Naive thymus-derived CD4-positive, alpha-beta T cell (primary cell): ENCODE data around the gene TMEM82. TPM values are rescaled to one million over a fixed set of nuclear protein-coding genes. Genes with fewer than 3 reads are reported as not detected.

ENCODE experiments used
- ATAC-seq: fragments of 150-1000 bp; cut with Tn5 transposase; 2 replicates; pipeline ENCODE4 v1.10.0; 2021; ENCODE audit warnings: mild to moderate bottlenecking, moderate library complexity
- CTCF ChIA-PET: fragments of 350-600 bp; sonication (Branson Sonifier 250); formaldehyde crosslinking; loops from one replicate; lab custom pipeline; 2021; ENCODE audit warnings: antibody characterized with exemption; lab: Charles Lee
- POLR2A ChIA-PET: fragments of 350-600 bp; sonication (Branson Sonifier 250); formaldehyde crosslinking; loops from one replicate; lab custom pipeline; 2021; ENCODE audit warnings: antibody characterized with exemption, inconsistent platforms; lab: Charles Lee
- DNase-seq, 9 donors: peaks; one replicate each; pipeline versions ENCODE4 v3.0.0 to v3.0.0-alpha.2; 2020 to 2022; ENCODE audit warnings: mixed read lengths in 1 of 9
- H3K27ac ChIP-seq: one replicate; pipeline ENCODE4 v1.7.0; 2013; ENCODE audit warnings: mild to moderate bottlenecking, low read depth, low read length, moderate library complexity
- H3K27me3 ChIP-seq, 2 donors: one replicate each; pipeline ENCODE4 v1.7.0; 2013; ENCODE audit warnings: low read length in 2 of 2, mild to moderate bottlenecking in 2 of 2, moderate library complexity in 2 of 2; ENCODE audit not compliant: control insufficient read depth in 2 of 2, insufficient read depth in 2 of 2
- H3K36me3 ChIP-seq, 3 experiments: 1 replicate in 2 of 3; 2 replicates in 1 of 3; pipeline ENCODE4 v1.7.0; 2013; ENCODE audit warnings: low read length in 3 of 3, mild to moderate bottlenecking in 3 of 3, moderate library complexity in 1 of 3; ENCODE audit not compliant: insufficient read depth in 3 of 3, control insufficient read depth in 2 of 3
- H3K4me1 ChIP-seq, 2 donors: one replicate each; pipeline ENCODE4 v1.7.0; 2013; ENCODE audit warnings: low read length in 2 of 2, mild to moderate bottlenecking in 2 of 2, moderate library complexity in 1 of 2; ENCODE audit not compliant: control insufficient read depth in 2 of 2, insufficient read depth in 2 of 2
- H3K4me3 ChIP-seq: 2 replicates; pipeline ENCODE4 v1.7.0; 2013; ENCODE audit warnings: mild to moderate bottlenecking, low read length
- H3K9me3 ChIP-seq, 3 experiments: 1 replicate in 2 of 3; 2 replicates in 1 of 3; pipeline ENCODE4 v1.7.0; 2013; ENCODE audit warnings: low read length in 3 of 3; ENCODE audit not compliant: control insufficient read depth in 2 of 3
- H3K27ac Mint-ChIP-seq, 9 donors: one replicate each; pipeline ENCODE4 v1.8.0; 2020 to 2022; ENCODE audit warnings: mixed read lengths in 9 of 9, mild to moderate bottlenecking in 8 of 9, moderate library complexity in 5 of 9, inconsistent platforms in 2 of 9
- H3K27me3 Mint-ChIP-seq, 5 donors: one replicate each; pipeline ENCODE4 v1.8.0; 2021 to 2022; ENCODE audit warnings: mixed read lengths in 5 of 5, mild to moderate bottlenecking in 1 of 5
- H3K36me3 Mint-ChIP-seq, 5 donors: one replicate each; pipeline ENCODE4 v1.8.0; 2020 to 2022; ENCODE audit warnings: mixed read lengths in 5 of 5, mild to moderate bottlenecking in 3 of 5, inconsistent platforms in 1 of 5
- H3K4me1 Mint-ChIP-seq, 7 donors: one replicate each; pipeline ENCODE4 v1.8.0; 2020 to 2022; ENCODE audit warnings: mixed read lengths in 7 of 7, mild to moderate bottlenecking in 3 of 7, inconsistent platforms in 1 of 7
- H3K4me3 Mint-ChIP-seq, 10 donors: one replicate each; pipeline ENCODE4 v1.8.0; 2020 to 2022; ENCODE audit warnings: mild to moderate bottlenecking in 10 of 10, mixed read lengths in 10 of 10, moderate library complexity in 6 of 10, inconsistent platforms in 2 of 10
- H3K9me3 Mint-ChIP-seq, 11 donors: one replicate each; pipeline ENCODE4 v1.8.0; 2020 to 2022; ENCODE audit warnings: mixed read lengths in 11 of 11, mild to moderate bottlenecking in 4 of 11, inconsistent platforms in 1 of 11, moderate library complexity in 1 of 11
- intact Hi-C, 2 donors: fragments of 100-400 bp; cut with micrococcal nuclease; formaldehyde crosslinking; loops; one replicate each; pipeline ENCODE4 v1.15.1; 2023
- polyA plus RNA-seq, 2 donors: library from polyadenylated mRNA; unstranded; fragments of 300-500 nt; fragmentation: Illumina TruSeq; gene quantifications; one replicate each; pipeline ENCODE4 v1.2.3, GENCODE V29; 2021
- total RNA-seq, 6 experiments: library from RNA in 5 of 6; stranded (reverse) in 5 of 6; gene quantifications; 1 replicate in 5 of 6; 2 replicates in 1 of 6; pipeline ENCODE4 v1.2.3 and lab custom pipeline; 2021 to 2026

TMEM82 gene
- total and polyA plus RNA-seq, 7 experiments from 2014 or later, result not detected

DNA sequence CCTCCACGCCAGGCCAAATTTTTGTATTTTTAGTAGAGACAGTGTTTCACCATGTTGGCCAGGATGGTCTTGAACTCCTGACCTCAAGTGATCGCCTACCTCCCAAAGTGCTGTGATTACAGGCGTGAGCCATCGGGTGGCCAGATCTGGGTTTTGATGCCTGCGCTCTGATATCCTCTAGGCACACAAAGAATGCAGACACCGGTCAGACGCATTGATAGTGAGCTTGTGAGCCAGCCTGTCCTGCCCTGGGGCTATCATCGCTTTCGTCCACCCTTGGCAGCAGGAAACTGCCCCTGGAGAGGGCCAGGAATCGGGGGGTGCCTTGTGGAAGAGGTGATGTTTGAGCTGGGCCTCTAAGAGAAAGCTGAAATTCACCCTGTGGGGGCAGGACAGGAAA, 20.2 kb downstream of the TMEM82 start:
- Mint-ChIP-seq H3K27ac (peak overlapping the region in 1 of 9 donors; percentile 3), H3K9me3 (no peaks in the 10 kb centered on the region), H3K4me1 (peaks cover 0 to 5% (median 3%) of the 10 kb centered on the region in 7 donors), H3K36me3 (no peaks in the 10 kb centered on the region), H3K27me3 (peaks cover 23 to 49% (median 29%) of the 10 kb centered on the region in 5 donors), H3K4me3 (no peak overlapping the region)
- Histone ChIP-seq H3K36me3 (no peaks in the 10 kb centered on the region), H3K27me3 (peaks cover 0 to 3% of the 10 kb centered on the region in 2 donors), H3K9me3 (no peaks in the 10 kb centered on the region), H3K27ac (no peak overlapping the region), H3K4me1 (peaks cover 0 to 5% of the 10 kb centered on the region in 2 donors), H3K4me3 (no peak overlapping the region)
- no peak for ATAC-seq
- intact Hi-C loops, result no loop called here
- DNase-seq, result no peak
- ChIA-PET POLR2A (no interaction called here), CTCF (interaction anchor here (0.7 kb wide), 1 partner anchor 65 kb away, joined by 3 read pairs; no protein-coding TSS in a partner anchor)

DNA sequence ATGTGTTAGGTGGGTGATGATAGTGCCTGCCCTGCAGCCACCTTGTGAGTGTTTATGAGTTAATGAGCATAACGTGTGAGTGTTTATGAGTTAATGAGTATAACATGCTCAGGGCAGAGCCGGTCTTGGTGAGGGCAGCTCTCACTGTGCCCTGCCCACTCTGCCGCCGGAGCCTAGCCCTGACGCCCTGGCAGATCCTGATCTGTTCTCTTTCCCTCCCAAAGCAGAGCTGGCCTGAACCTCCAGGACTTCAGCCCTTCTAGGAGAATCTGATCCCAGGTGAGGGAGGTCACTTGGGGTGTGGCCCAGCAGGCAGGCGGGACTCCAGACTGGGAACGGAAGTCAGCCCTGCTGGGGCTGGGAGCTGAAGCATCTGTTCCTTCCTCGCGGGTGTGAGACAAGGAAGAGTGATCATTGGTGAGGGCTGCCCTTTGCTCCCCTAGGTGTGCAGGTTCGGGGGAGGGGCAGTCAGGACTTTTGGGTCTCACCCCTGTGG, 22.0 kb downstream of the TMEM82 start:
- intact Hi-C loops, result no loop called here

DNA sequence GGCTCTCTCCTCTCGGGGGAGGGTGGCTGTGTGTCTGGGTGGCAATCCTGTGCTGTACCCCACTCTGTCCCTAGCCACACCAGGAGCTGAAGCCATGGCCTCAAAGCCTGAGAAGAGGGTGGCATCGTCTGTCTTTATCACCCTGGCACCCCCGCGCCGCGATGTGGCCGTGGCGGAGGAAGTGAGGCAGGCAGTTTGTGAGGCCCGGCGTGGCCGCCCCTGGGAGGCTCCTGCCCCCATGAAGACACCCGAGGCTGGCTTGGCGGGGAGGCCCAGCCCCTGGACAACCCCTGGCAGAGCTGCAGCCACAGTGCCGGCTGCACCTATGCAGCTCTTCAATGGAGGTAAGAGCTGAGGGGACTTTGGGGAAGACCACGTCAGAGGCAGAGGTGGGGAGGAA, 22.6 kb downstream of the TMEM82 start:
- no peaks in the 10 kb centered on the region for H3K9me3 Mint-ChIP-seq
- Histone ChIP-seq H3K27ac (no peak overlapping the region), H3K4me1 (no peaks in the 10 kb centered on the region), H3K4me3 (no peak overlapping the region), H3K9me3 (no peaks in the 10 kb centered on the region), H3K36me3 (no peaks in the 10 kb centered on the region), H3K27me3 (no peaks in the 10 kb centered on the region)
- ATAC-seq, result no peak
- peaks cover 12 to 36% (median 19%) of the 10 kb centered on the region in 5 donors for H3K27me3 Mint-ChIP-seq
- intact Hi-C loops, result no loop called here
- H3K27ac Mint-ChIP-seq, result no peak overlapping the region
- peaks cover 0 to 4% (median 0%) of the 10 kb centered on the region in 7 donors for H3K4me1 Mint-ChIP-seq
- no peak for DNase-seq
- ChIA-PET CTCF (no interaction called here), POLR2A (no interaction called here)
- H3K4me3 Mint-ChIP-seq, result no peak overlapping the region
- H3K36me3 Mint-ChIP-seq, result no peaks in the 10 kb centered on the region

More for the DNA sequence above, 22.0 kb downstream of the TMEM82 start:
- Mint-ChIP-seq H3K4me3 (no peak overlapping the region), H3K9me3 (no peaks in the 10 kb centered on the region), H3K4me1 (peaks cover 0 to 4% (median 0%) of the 10 kb centered on the region in 7 donors), H3K27me3 (peaks cover 17 to 41% (median 24%) of the 10 kb centered on the region in 5 donors), H3K36me3 (no peaks in the 10 kb centered on the region), H3K27ac (no peak overlapping the region)
- H3K9me3 ChIP-seq, result no peaks in the 10 kb centered on the region
- CTCF ChIA-PET, result no interaction called here
- no peaks in the 10 kb centered on the region for H3K27me3 ChIP-seq
- no peak overlapping the region for H3K27ac ChIP-seq
- no peak overlapping the region for H3K4me3 ChIP-seq
- H3K4me1 ChIP-seq, result peaks cover 0 to 1% of the 10 kb centered on the region in 2 donors
- DNase-seq (no peak), ATAC-seq (no peak)
- H3K36me3 ChIP-seq, result no peaks in the 10 kb centered on the region
- POLR2A ChIA-PET, result no interaction called here

DNA sequence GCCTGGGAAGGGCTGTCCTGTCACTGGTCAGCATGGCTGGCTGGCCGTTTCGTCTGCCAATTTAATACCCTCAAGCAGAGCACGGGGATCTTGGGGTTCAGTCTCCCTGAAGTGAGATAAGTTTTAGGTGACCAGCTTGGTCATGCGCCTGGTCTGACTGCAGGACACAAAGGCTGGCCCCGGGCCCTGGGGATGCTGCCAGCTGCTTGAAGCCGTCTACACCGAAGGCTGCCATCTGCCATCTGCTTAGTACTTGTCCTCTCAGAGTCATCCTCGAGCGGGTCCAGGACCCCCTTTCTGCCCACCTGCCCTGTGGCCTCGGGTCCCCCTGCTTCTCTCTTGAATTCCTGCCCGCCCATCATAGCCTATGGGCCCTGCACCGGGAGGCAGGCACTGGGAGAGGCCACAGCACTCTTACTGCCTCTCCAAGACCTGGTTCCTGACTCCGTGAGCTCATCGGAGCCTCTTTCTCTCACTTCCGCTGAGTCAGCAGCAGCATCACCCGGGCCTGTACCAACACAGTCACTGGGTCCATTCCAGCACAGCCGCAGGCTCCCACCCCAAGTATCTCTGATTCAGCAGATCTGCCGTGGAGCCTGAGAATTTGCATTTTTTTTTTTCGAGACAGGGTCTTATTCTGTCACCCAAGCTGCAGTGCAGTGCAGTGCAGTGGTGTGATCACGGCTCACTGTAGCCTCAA, 23.3 kb downstream of the TMEM82 start:
- H3K27me3 Mint-ChIP-seq, result peaks cover 12 to 28% (median 17%) of the 10 kb centered on the region in 5 donors
- DNase-seq, result no peak
- CTCF ChIA-PET, result interaction anchor here (0.6 kb wide), 2 partner anchors 105 to 478 kb away, joined by 3 to 4 read pairs; no protein-coding TSS in a partner anchor
- no peaks in the 10 kb centered on the region for H3K36me3 ChIP-seq
- H3K9me3 ChIP-seq, result no peaks in the 10 kb centered on the region
- H3K27ac ChIP-seq, result no peak overlapping the region
- H3K27me3 ChIP-seq, result no peaks in the 10 kb centered on the region
- H3K4me3 ChIP-seq, result no peak overlapping the region
- intact Hi-C loops, result no loop called here
- no peaks in the 10 kb centered on the region for H3K36me3 Mint-ChIP-seq
- no peak for ATAC-seq
- H3K9me3 Mint-ChIP-seq, result no peaks in the 10 kb centered on the region
- no peak overlapping the region for H3K4me3 Mint-ChIP-seq
- POLR2A ChIA-PET, result no interaction called here
- peaks cover 0 to 4% (median 0%) of the 10 kb centered on the region in 7 donors for H3K4me1 Mint-ChIP-seq
- no peak overlapping the region for H3K27ac Mint-ChIP-seq
- no peaks in the 10 kb centered on the region for H3K4me1 ChIP-seq

DNA sequence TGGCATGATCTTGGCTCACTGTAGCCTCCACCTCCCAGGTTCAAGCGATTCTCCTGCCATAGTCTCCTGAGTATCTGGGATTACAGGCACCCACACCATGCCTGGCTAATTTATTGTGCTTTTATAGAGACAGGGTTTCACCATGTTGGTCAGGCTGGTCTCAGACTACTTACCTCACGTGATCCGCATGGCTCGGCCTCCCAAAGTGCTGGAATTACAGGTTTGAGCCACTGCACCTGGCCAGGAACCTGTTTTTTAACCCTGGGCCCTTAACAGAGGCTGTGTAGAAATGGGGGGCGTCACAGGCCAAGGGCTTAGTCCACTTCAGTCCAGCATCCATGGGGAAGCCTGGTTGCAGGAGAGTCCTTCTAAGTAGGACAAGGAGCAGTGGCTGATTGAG, 25.6 kb downstream of the TMEM82 start:
- ChIA-PET POLR2A (no interaction called here), CTCF (no interaction called here)
- H3K4me3 ChIP-seq, result no peak overlapping the region
- H3K4me3 Mint-ChIP-seq, result no peak overlapping the region
- H3K27me3 Mint-ChIP-seq, result peaks cover 5 to 18% (median 14%) of the 10 kb centered on the region in 5 donors
- intact Hi-C loops, result no loop called here
- no peak overlapping the region for H3K27ac Mint-ChIP-seq
- no peaks in the 10 kb centered on the region for H3K27me3 ChIP-seq
- ATAC-seq (no peak), DNase-seq (no peak)
- H3K36me3 Mint-ChIP-seq, result no peaks in the 10 kb centered on the region
- H3K27ac ChIP-seq, result no peak overlapping the region
- H3K9me3 Mint-ChIP-seq, result no peaks in the 10 kb centered on the region
- H3K4me1 Mint-ChIP-seq, result no peaks in the 10 kb centered on the region
- H3K4me1 ChIP-seq, result no peaks in the 10 kb centered on the region
- no peaks in the 10 kb centered on the region for H3K36me3 ChIP-seq
- H3K9me3 ChIP-seq, result no peaks in the 10 kb centered on the region

DNA sequence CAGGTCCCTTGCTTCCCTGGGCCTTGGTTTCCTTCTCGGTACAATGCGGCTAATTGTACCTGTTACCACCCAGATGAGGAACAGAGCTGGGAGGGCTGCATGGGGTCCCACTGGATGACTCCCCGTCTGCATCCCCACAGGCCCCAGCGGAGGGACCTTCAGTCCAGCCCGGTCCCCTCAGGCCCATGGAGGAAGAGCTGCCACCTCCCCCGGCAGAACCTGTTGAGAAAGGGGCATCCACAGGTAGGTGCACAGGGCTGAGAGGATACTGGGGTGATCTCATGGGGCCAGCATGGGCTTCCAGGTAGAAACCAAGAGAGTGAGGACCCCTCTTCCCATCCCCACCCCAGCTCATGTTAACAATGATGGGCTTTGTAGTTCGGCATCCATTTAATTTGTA, 26.1 kb downstream of the TMEM82 start:
- CTCF ChIA-PET, result no interaction called here
- Histone ChIP-seq H3K27ac (no peak overlapping the region), H3K4me1 (no peaks in the 10 kb centered on the region), H3K4me3 (no peak overlapping the region), H3K27me3 (no peaks in the 10 kb centered on the region), H3K36me3 (no peaks in the 10 kb centered on the region), H3K9me3 (no peaks in the 10 kb centered on the region)
- POLR2A ChIA-PET, result no interaction called here
- ATAC-seq (no peak), DNase-seq (no peak)
- H3K4me1 Mint-ChIP-seq, result no peaks in the 10 kb centered on the region
- no peak overlapping the region for H3K4me3 Mint-ChIP-seq
- H3K36me3 Mint-ChIP-seq, result no peaks in the 10 kb centered on the region
- intact Hi-C loops, result no loop called here
- H3K27ac Mint-ChIP-seq, result no peak overlapping the region
- H3K9me3 Mint-ChIP-seq, result no peaks in the 10 kb centered on the region
- H3K27me3 Mint-ChIP-seq, result peaks cover 5 to 18% (median 14%) of the 10 kb centered on the region in 5 donors
